Measurements from ENCODE around the gene PPP2R5B.

The PPP2R5B gene

DNA sequence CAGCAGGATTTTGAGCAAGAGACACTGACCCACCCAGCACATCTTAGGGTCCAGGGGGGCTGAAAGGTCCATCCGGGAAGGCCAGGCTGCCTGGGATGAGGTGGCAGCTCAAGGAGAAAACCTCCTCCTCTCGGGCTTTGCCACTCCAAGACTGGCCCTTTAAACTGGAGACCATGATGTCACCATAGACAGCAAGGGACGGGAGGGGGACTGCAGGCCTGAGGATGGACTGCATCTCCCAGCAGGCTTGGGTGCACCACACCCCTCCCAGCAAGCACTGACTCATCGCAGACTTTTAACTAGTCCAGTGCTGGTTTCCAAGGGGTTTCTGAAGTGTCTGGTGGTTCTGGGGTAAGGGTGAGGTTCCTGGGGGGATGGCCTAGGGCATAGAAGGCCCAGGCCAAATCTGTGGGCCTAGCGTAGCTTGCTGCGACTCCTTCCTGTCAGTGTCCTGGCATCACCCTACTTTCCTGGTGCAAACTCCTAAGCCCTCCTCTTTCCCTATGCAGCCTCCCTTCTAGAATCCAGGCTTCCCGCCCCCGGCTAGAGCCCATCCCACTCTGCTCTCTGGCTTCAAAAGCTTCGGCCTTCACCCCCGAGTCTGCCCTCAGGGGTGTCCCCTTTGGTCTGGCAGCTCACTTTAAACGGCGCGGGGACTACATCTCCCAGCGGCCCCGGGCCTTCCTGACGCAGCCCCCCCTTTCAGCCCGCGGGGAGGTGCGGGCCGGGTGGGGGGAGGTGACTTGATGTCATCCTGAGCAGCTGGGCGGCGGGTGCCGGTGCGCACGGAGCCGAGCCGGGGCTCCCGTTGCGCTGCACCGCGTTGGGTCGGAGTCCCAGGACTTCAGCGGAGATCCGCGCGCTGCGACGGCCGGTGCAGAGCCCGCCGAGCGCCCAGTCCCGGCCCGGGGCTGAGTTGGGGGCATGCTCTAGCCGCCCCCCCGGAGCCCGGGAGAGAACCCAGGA, at the start of gene PPP2R5B:
PPP2R5B (plus strand) TSS at position 746 of the 966 bp plus-strand sequence. CDS start 1,046 bp downstream, outside the sequence.
- DNase-seq = peak; percentile 88

DNA sequence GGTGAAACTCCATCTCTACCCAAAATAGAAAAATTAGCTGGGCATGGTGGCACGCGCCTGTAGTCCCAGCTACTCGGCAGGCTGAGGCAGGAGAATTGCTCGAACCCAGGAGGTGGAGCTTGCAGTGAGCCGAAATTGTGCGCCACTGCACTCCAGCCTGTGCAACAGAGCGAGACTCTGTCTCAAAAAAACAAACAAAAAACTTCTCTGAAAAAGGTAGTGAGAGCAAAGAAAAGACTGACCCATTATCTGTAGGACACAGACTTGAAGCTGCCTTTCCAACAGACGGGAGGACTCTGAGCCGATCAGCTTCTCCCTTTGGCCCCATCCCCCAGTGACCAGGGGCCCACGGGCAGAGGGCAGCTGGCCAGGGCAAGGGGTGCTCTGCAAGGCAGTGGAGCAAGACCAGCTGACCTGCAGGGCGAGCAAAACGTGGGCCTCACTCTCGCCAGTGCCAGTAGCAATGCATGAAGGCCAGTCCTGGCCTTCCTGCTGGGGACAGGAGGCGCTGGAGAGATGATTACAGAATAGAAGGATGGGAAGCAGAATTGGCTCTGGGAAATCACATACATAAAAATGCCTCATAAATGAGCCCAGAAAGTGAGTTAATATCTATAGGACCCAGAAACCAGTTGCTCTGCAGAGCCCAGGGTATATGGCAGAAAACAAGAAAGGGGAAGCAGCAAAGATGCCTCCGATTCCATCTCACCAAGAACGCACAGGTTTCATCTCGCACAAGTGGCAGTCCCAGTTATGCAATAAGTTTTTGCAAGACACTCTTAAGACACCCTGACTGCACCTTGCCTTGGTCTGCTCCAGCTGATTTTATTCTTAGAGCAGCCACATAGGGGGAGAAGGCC, 48.9 kb upstream of the PPP2R5B start:
- no peak for DNase-seq

DNA sequence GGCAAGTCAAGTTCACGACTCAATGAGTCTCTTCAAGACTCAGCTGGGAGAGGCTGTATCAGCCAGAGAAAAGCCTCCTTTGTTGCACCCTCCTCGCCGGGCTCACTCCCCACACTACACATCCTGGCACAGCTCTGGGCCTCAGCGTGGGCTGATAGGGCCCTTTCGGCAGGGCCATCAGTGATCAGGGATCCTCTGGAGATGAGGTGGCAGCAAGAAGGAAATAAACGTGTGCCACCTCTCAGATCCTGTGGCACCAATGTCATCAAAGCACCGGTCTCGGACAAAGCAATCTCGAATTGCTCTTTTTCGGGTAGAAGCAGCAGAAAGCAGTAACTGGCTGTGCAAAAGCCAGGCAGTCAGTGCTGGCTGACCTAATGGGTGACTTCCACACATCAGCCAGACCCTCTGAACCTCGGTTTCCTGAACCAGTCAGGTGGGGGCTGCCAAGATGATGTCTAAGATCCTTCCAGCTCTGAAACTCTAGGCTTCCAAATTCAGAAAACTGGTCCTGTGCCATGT, 48.2 kb upstream of the PPP2R5B start:
- DNase-seq = peak; percentile 66

DNA sequence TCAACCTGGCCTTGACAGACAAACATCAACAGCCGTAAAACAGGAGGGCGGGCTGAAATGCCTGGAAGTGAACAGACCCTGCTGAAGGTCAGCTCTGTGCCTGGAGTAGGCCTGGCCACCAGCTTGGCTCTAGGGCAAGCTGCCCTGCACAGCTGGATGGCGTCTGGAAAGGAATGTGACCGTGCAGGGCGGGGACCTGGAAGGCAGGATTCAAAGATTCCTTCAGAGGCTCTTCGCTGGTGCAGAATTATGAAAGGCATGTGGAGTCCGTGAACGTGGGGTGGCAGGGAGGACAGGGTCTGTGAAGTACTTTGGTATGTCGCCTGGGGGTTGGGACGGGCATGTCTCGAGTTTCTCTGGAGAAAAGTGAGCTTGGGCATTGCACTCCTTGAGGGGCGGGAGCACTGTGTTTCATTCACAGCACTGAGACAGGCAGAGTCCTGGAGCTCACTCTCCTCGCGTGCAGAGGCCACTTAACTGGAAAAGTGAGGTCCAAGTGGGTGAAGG, 47.6 kb upstream of the PPP2R5B start:
- DNase-seq = peak; percentile 28

DNA sequence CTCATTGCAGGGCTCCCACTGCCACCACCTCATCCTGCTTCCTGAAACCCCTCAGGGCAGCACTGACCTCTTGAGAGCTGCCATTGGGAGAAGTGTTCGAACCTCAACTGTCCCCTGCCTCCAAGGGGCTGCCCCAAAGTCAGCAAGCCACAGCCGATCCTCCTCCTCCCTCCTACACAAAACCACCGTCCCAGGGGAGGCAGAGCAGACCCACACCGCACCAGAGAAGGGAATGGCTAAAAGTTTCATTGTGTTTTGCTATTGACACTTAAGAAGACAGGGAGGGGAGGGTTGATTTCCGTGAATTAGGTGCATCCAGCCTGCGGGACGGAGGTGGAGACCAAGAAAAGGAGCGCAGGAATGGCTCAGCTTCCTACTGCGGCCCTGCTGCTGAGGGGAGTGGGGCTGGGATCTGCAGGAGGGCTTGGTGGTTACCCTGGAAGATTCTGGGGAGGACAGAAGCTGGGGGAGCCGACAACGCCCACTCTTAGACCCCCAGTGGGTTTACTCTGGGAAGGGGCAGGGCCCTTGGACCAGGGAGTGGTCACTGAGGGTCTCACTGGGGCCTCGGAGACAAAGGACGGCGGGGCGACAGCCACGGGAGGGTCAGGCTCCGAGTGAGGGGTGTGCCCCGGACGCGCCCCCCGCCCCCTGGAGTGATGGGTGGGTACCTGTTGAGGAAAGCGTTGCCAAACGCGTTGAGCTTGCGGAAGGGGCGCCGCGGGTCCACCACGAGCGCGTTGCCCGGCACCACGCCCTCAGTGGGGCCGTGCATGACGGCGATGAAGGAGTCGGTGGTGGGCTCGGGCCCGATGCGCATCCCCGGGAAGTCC, 46.9 kb upstream of the PPP2R5B start:
- peak; percentile 43 for DNase-seq

DNA sequence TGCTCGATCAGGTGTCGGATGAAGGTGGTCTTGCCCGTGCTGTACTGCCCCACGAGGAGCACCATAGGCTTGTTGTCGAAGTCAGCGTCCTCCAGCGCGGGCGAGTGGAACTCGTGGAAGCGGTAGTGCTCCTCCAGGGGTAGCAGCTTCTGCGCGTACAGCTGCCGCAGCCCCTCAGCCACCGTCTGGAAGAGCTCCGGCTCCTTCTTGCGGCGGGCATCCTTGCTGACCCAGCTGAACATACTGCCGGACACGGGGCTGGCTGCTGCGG, 46.3 kb upstream of the PPP2R5B start:
- DNase-seq = no peak

DNA sequence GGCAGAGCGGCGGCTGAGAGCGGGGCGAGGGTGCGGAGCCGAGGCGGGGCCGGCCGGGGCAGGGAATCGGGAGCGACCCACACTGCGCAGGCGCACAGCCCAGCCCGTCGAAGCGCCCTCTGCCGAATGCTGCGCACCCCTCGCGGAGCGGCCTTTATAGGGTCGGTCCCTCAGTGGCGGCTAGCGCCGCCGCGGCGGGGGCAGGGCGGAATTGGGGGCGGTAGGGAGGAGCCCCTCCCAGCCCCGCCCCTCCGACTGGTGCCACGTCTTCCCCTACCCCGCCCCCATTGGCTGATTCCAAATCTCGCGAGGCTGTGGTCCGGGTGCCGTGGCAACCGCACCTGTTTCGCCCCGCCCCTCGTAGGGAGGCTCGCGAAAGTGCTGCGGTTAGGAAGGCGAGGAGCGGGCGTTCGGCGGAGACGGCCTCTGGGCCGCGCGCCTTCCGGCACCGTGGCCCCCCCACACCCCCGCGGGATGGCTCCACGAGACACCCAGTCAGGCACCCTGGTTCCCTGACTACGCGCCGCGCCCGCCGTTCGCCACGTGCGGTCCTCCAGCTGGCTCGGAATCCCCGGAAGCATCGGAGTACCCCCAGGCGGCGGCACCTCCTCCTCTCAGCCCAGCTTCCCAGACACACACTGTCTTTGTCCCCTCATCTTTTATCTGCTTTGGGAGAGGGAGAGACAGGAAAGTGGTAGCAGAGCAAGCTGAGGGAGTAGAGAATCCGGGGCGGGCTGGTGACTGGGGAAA, 45.8 kb upstream of the PPP2R5B start, which contains the start of gene EHD1:
EHD1 (minus strand) TSS at position 128 of the 750 bp plus-strand sequence. CDS start 157 bp downstream, outside the sequence.
- peak; percentile 99 for DNase-seq

DNA sequence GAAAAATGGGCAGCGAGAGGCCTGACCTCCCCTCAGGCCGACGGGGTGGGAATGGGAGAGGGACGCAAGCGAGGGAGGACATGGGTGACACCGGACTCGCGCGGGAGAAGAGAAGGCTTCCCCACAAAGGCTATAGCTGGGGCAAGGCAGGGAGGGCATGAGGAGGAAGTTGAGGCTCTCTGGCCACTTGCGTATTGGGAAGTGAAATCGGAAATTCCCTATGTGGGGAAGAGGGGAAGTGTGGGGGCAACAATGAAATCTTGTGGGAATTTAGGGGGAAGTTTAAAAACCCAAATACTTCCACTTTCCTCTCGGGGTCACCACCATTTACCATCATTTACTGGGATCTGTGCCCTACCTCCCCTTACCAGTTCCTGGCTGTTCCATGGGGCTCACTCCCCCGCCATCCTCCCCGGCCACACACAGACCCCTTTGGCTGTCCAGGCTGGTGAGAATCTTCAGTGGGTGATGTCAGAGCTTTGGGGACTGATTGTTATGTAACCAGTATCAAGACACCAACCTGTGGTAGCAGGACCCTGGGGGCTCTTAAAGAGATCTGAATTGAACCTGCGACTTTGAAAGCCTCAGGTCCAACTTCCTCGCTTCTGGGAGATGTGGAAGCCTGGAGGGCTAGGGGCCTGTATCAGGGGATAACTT, 45.1 kb upstream of the PPP2R5B start:
- DNase-seq = no peak

DNA sequence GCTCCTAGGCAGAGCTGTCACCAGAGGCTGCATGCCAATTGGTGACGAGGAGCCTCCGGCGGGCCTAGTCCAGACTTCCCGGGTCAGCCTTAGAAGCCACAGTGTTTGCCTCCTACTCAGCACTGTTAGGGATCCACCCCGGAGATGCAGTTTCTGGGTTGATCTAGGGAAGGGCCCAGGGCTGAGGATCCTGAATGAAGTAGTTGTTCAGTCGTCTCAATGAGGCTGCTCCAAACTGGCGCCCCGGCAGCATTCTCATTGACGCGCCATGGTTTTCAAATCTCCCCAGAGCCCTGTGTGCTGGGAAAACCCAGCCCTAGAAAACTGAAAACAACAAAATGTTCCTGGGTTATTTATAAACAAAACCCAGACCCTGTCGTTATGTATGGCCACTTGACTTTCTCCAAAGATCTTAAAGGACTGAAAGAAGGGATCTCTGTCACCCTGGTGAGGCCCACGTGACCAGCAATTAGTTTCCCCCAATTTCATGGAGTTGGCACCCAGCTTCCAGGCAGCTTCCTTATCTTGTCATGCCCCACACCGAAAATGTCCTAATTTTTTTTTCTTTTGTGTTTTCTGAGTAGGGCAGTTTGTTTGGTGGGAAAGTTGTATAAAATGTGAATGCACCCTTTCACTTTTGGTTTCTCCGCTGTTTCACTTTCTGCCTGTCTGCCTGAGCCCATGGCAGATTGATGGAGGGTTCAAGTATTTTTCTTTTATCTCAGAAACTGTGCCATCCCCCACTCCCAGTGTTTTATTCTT, 44.1 kb upstream of the PPP2R5B start:
- peak; percentile 52 for DNase-seq

DNA sequence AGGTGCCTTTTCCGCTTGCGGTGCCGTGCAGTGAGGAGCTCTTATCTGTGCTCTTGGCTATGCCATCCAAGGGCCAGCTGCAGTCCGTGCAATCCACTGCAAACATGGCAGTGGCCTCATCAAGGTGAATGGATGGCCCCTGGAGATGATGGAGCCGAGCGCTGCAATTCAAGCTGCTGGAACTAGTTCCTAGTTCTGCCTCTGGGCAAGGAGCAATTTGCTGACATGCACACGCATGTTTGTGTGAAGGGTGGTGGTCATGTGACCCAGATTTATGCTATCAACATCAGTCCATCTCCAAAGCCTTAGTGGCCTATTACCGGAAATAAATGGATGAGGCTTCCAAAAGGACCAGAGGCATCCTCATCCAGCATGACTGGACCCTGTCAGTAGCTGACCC, 43.0 kb upstream of the PPP2R5B start:
- no peak for DNase-seq

DNA sequence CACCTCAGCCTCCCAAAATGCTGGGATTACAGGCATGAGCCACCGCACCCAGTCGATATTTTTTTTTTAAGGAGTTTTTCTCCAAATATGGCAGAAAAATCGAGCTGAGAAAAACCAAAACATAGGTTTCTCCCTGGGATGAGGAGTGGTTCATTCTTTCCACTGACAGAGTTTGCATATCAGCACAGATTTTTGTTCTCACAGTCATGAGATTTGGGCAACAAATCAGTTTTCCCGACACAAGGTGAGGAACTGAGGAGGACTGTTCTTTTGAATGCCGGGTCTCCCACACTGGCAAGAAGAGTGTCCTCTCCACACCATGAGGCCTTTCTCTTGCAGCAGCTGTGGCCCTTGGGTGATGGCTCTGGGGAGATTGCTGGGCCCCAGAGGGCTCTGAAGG, 42.2 kb upstream of the PPP2R5B start:
- no peak for DNase-seq

DNA sequence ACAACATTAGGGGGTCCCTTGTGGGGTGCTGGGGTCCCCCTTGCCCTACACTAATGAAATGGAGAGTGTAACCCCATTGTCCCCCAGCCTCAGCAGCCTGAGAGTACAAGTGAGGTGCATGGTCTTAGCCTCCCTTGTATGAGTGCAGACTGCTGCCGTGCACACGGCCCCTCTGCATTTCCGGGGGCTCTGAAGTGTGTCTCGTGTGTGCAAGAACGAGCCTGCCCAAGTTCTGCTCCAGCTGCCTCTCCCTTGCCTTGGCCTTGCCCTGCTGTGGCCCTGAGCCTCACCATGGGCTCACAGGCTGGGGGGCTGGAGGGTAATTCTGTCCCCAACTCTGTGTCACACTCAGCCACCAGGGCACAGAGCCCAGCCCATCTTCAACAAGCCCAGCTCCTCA, 40.9 kb upstream of the PPP2R5B start:
- DNase-seq = no peak

DNA sequence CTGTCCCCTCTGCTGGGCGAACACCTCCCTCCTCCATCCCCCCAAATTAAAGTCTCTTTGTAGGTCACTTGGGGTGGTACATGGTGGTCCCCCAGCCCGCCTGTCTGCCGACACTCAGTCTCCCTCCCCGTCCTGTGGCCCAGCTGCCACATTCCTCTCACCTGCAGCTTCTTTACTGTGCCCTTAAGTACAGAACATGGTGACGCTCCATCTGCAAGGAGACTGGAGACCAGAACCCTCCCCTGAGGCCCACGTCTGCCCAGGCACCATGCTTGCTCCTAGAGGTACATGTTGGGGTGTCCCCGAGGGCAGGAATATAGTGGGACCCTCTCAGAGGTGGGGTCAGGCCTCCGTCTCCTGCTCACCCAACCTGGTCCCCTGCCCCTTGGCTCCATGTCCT, 40.5 kb upstream of the PPP2R5B start:
- no peak for DNase-seq

DNA sequence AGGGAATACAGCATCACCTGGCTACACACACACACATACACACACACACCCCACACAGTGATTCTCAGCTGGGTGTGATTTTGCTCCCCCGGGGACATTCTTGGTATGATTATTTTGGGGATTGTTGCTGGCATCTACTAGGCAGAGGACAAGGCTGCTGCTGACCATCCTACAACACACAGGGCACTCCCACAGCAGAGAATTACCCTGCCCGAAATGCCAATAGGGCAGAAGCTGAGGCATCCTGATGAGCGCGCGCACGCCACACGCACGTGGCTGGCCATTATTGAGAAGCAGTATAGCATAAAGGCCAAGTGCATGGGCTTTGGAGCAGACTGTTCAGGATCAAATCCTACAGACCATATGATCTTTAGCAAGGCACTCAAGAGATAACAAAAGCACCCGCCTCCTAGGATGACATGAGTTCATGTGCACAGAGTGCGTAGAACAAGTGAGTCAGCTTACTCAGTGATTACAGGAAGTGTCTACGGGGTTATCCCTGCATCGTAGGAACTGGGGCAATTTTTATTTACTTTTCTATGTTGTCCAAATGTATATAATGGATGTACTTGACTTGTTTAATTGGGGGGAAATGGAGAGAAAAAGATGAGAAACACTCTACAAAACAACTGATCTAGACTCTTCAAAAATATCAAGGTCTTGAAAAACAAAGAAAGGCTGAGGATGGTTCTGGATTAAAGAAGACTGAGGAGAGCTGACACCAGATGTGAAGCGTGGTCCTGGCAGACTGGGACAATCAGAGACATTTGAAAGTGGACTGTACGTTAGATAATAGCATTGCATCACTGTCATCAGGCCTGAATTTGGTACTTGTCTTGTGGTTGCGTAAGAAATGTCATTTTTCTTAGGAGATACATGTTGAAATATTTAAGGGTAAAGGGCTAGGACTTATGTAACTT, 38.9 kb upstream of the PPP2R5B start:
- DNase-seq = peak; percentile 71

DNA sequence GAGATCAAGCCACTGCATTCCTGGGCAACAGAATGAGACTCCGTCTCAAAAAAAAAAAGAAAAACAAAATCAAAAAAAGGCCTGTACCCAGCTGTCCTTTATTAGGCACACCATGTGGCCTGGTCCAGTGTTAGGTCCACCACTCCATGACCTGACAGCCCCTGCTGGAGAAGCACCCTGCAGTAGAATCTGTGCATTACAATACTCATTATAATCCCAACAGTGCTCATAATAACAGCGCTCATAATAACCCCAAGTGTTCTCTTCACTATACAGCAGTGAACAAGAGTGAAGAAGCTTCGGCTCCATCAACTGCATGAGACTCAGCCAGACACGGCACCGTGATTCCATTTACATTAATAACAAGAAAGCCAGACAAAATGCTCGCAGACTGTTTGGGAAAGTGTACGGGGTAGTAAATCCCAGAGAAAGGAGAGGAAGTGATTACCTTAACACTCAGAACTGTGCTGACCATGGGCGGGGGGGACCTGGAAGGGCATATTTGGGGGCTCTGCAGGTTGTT, 37.2 kb upstream of the PPP2R5B start:
- no peak for DNase-seq

DNA sequence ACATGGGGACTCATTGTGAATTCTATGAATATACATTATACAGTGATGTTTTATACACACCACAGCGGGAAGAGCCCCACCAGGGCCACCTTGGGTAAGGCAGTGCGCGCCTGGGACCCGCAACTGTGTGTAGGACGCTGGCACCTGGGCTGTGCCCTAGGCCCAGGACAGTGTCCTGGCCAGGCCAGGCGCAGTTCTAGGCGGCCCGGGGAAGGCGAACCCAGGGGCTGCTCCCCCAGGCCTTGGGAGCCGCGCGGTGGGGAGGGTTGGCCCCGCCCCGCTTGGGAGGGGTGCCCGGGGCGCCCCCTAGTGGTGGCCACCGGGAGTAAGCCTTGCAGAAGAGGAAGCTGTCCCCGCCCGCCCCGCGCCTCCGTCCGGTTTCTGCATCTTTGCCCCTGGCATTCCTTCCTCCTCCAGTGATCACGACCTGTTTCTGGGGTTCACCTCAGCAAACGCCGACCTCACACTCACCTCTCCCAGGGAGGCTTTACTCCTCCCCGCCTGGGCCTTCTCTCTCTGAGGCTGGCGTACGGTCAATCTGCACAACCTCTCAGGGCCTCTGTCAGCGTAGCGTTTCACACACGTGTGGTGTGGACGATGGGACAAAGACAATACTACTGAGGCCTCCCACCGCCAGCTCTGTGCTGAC, 36.6 kb upstream of the PPP2R5B start:
- DNase-seq = peak; percentile 87

DNA sequence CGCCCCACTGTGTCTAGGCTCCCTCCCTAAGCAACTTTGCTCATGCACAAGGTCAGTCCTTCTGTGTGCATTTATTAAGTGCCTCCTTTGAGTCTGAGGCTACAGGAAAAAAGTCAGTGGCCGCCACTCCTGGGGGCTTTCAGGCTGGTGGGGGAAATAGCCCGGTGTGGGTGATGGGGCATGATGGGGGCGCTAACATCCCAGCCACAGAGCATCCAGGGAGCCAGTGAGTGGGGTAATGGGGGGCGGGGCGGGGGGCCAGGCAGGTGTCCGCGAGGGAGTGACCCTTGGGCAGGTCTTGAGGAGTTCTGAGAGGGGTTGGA, 36.1 kb upstream of the PPP2R5B start:
- no peak for DNase-seq

DNA sequence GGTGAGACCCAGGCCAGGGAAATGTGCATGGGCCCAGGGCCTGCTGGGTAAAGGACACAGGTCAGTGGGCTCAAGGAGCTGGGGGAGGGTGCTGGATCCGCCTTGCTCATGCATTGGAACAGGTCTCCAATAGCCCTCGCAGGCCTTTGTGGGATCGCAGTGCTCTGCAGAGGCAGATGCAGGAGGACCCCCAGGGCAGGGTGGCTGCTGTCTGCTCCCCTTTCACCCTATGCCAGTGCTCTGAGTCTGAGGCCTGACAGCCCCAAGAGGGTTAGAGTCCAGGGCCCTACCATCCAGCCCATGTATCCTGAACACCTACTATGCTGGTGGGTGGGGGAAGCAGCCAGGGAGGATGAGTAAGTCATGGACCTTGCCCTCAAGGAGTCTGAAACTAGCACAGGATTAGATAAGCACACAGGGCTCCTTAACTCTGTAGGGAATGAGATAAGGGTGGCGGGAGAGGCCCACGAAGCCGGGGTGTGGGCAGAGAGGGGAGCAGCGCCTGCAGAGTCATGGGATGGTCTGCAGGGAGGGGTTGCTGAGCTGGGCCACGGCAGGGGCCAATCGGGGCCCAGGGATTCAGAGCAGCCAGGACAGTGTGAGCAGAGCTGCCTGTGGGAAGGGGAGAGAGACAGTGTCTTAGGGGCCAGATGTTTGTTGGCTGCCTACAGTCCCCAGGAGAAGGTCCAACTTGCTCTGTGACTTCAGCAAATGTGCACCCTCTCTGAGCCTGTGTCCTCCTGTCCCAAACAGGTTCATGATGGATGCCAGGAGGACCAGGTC, 35.6 kb upstream of the PPP2R5B start:
- no peak for DNase-seq
